GM23338 (cell line): ENCODE measurements around the gene TMEM38A. TPM values are rescaled to one million over a fixed set of nuclear protein-coding genes. Genes with fewer than 3 reads are reported as not detected.
"Not testable (repeated sequence)": the region's sequence is repeated elsewhere in the genome, so short reads cannot be mapped to it uniquely, and the experiment has no call there.

Experiments used
- ATAC-seq: fragments of 200-7000 bp; cut with Tn5 transposase; 3 replicates; pipeline ENCODE4 v1.9.1; 2020
- DNase-seq: peaks from one replicate; pipeline ENCODE4 v3.0.0-alpha.2; 2015; ENCODE audit warnings: low spot score
- H2AFZ ChIP-seq: fragments of 200-600 bp; sonication (generic); 2 replicates; pipeline ENCODE4 v1.8.0; 2016; ENCODE audit warnings: antibody characterized with exemption, mild to moderate bottlenecking, moderate library complexity
- H3F3A ChIP-seq: fragments of 200-600 bp; sonication (generic); replicated peaks from 2 replicates; pipeline ENCODE4 v1.8.0; 2017; ENCODE audit warnings: antibody characterized with exemption, mixed run types, low read depth
- H3K27ac ChIP-seq: fragments of 200-600 bp; sonication (generic); 2 replicates; pipeline ENCODE4 v1.6.1; 2016; ENCODE audit warnings: low read depth
- H3K27me3 ChIP-seq: fragments of 200-600 bp; sonication (generic); 2 replicates; pipeline ENCODE4 v1.8.0; 2016; ENCODE audit warnings: mild to moderate bottlenecking, mixed run types, moderate library complexity; ENCODE audit not compliant: insufficient read depth
- H3K36me3 ChIP-seq: fragments of 200-600 bp; sonication (generic); 2 replicates; pipeline ENCODE4 v1.8.0; 2016; ENCODE audit warnings: mild to moderate bottlenecking; ENCODE audit not compliant: insufficient read depth
- H3K4me1 ChIP-seq: fragments of 200-600 bp; sonication (generic); 2 replicates; pipeline ENCODE4 v1.8.0; 2016; ENCODE audit warnings: mild to moderate bottlenecking, moderate library complexity; ENCODE audit not compliant: insufficient read depth
- H3K4me2 ChIP-seq: fragments of 200-600 bp; sonication (generic); 2 replicates; pipeline ENCODE4 v1.7.1; 2017; ENCODE audit warnings: mixed run types
- H3K4me3 ChIP-seq: fragments of 200-600 bp; sonication (generic); 2 replicates; pipeline ENCODE4 v1.6.1; 2016; ENCODE audit warnings: mixed run types
- H3K79me2 ChIP-seq: fragments of 200-600 bp; sonication (generic); replicated peaks from 2 replicates; pipeline ENCODE4 v1.8.0; 2017; ENCODE audit warnings: mild to moderate bottlenecking; ENCODE audit not compliant: insufficient read depth
- H3K9me2 ChIP-seq: fragments of 200-600 bp; sonication (generic); 2 replicates; pipeline ENCODE4 v1.8.0; 2017; ENCODE audit not compliant: insufficient read depth
- H4K20me1 ChIP-seq: fragments of 200-600 bp; sonication (generic); replicated peaks from 2 replicates; pipeline ENCODE4 v1.8.0; 2017; ENCODE audit warnings: mild to moderate bottlenecking; ENCODE audit not compliant: insufficient read depth
- H3K27ac Mint-ChIP-seq: 2 replicates; pipeline ENCODE4 v1.8.0; 2020; ENCODE audit warnings: inconsistent platforms, mild to moderate bottlenecking, moderate library complexity, mixed read lengths
- H3K27me3 Mint-ChIP-seq: 3 replicates; pipeline ENCODE4 v1.8.0; 2022; ENCODE audit warnings: low read depth, mild to moderate bottlenecking, moderate library complexity, mixed read lengths, inconsistent platforms; ENCODE audit not compliant: insufficient read depth, poor library complexity
- H3K36me3 Mint-ChIP-seq: 3 replicates; pipeline ENCODE4 v1.8.0; 2021; ENCODE audit warnings: low read depth, mild to moderate bottlenecking, inconsistent platforms, moderate library complexity, mixed read lengths
- H3K4me1 Mint-ChIP-seq: 3 replicates; pipeline ENCODE4 v1.8.0; 2020; ENCODE audit warnings: mild to moderate bottlenecking, inconsistent platforms, mixed read lengths
- H3K4me3 Mint-ChIP-seq: 3 replicates; pipeline ENCODE4 v1.8.0; 2021; ENCODE audit warnings: moderate library complexity, mild to moderate bottlenecking, inconsistent platforms, mixed read lengths
- H3K9me3 Mint-ChIP-seq: 3 replicates; pipeline ENCODE4 v1.8.0; 2020; ENCODE audit warnings: moderate library complexity, mild to moderate bottlenecking, inconsistent platforms, mixed read lengths
- EZH2phosphoT487 ChIP-seq: fragments of 200-600 bp; sonication (generic); IDR thresholded peaks from one replicate; pipeline ENCODE4 v1.8.1; 2018; ENCODE audit warnings: antibody characterized with exemption; ENCODE audit not compliant: unreplicated experiment
- JUNB ChIP-seq: IDR thresholded peaks from one replicate; pipeline ENCODE4 v1.6.1; 2016; ENCODE audit warnings: antibody characterized with exemption; ENCODE audit not compliant: unreplicated experiment
- POLR2AphosphoS5 ChIP-seq: IDR thresholded peaks from 2 replicates; pipeline ENCODE4 v1.6.1; 2016; ENCODE audit warnings: antibody characterized with exemption, low read depth
- STAT1 ChIP-seq: IDR thresholded peaks from one replicate; pipeline ENCODE4 v1.6.1; 2016; ENCODE audit warnings: antibody characterized with exemption; ENCODE audit not compliant: unreplicated experiment
- ZNF462 ChIP-seq: fragments of 250-450 bp; sonication (Bioruptor Pico); IDR thresholded peaks from 2 replicates; pipeline ENCODE4 v1.5.0; 2020; ENCODE audit warnings: mild to moderate bottlenecking, moderate library complexity
- polyA plus RNA-seq: library from polyadenylated mRNA; unstranded; fragments of >200 nt; fragmentation: Nextera tagmentation; extraction: Ambion mirVana; gene quantifications from 2 replicates; pipeline ENCODE4 v1.2.1, GENCODE V29; 2016
- total RNA-seq: library from RNA; depleted of rRNA; stranded (reverse); fragments of >200 nt; shearing (Covaris generic); gene quantifications from 2 replicates; pipeline ENCODE4 v1.2.3, GENCODE V29; 2014
- TF ChIP-seq, protein P1 (sequence below): IDR thresholded peaks from one replicate; pipeline ENCODE4 v1.6.1; 2018; ENCODE audit warnings: antibody characterized with exemption; ENCODE audit not compliant: unreplicated experiment

Gene TMEM38A
- total and polyA plus RNA-seq, 2 experiments from 2014 or later: 5.9 to 14.1 TPM

DNA sequence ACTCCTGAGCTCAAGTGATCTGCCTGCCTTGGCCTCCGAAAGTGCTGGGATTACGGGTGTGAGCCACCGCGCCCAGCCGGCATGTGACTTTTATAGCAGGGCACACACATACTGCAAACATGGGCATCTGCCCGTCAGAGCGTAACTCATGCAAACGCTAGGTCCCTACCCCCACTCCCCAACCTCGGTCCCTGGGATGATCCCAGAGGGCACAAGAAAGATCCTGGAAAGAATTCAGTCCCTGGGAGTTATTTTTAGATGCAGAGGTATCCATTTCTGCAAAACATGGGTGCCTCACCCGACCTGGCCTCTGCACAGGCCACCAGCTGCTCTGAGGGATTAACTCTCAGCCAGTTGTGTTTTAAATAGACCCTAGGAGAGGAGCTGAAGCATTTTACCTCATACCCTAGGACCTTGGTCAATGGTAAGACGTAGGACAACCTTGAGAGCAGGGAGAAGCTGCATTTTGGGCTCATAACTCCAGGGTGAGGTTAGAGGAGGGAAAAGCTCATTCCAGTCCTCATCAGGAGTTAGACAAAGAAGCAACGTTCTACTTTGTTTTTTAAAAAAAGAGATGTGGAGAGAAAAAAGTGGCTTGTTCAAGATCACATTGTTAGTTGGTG, 10.8 kb downstream of the TMEM38A start (continued):
- TF ChIP-seq ZNF462 (CRISPR knock-in tag) (no peak), JUNB (no peak), POLR2AphosphoS5 (no peak)

GRCh38 chr19:16673231-16673630, 12.3 kb downstream of the TMEM38A start:
- no peaks in the 10 kb centered on the region for H3K4me1 Mint-ChIP-seq
- H3K36me3 ChIP-seq: no peaks in the 10 kb centered on the region
- no peak overlapping the region for H3K4me3 Mint-ChIP-seq
- no peaks in the 10 kb centered on the region for H3K27me3 ChIP-seq
- DNase-seq (no peak), ATAC-seq (no peak)
- H3K27me3 Mint-ChIP-seq: no peaks in the 10 kb centered on the region
- peaks cover 6% of the 10 kb centered on the region; the same call in 1 of the 2 replicates for H4K20me1 ChIP-seq
- no peak overlapping the region for H2AFZ ChIP-seq
- H3K4me1 ChIP-seq: no peaks in the 10 kb centered on the region
- H3F3A ChIP-seq: no peaks in the 10 kb centered on the region
- no peak overlapping the region for H3K27ac Mint-ChIP-seq
- no peak overlapping the region for H3K4me3 ChIP-seq
- H3K4me2 ChIP-seq: no peak overlapping the region
- no peaks in the 10 kb centered on the region for H3K9me2 ChIP-seq
- H3K9me3 Mint-ChIP-seq: no peaks in the 10 kb centered on the region
- no peak for TF ChIP-seq STAT1
- no peak for TF ChIP-seq EZH2phosphoT487
- TF ChIP-seq, protein P1, sequence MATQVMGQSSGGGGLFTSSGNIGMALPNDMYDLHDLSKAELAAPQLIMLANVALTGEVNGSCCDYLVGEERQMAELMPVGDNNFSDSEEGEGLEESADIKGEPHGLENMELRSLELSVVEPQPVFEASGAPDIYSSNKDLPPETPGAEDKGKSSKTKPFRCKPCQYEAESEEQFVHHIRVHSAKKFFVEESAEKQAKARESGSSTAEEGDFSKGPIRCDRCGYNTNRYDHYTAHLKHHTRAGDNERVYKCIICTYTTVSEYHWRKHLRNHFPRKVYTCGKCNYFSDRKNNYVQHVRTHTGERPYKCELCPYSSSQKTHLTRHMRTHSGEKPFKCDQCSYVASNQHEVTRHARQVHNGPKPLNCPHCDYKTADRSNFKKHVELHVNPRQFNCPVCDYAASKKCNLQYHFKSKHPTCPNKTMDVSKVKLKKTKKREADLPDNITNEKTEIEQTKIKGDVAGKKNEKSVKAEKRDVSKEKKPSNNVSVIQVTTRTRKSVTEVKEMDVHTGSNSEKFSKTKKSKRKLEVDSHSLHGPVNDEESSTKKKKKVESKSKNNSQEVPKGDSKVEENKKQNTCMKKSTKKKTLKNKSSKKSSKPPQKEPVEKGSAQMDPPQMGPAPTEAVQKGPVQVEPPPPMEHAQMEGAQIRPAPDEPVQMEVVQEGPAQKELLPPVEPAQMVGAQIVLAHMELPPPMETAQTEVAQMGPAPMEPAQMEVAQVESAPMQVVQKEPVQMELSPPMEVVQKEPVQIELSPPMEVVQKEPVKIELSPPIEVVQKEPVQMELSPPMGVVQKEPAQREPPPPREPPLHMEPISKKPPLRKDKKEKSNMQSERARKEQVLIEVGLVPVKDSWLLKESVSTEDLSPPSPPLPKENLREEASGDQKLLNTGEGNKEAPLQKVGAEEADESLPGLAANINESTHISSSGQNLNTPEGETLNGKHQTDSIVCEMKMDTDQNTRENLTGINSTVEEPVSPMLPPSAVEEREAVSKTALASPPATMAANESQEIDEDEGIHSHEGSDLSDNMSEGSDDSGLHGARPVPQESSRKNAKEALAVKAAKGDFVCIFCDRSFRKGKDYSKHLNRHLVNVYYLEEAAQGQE: no peak
- H3K79me2 ChIP-seq: 0 out of 2 replicates have a peak, but pooled peaks cover 2% of the 10 kb centered on the region
- H3K27ac ChIP-seq: no peak overlapping the region
- no peaks in the 10 kb centered on the region for H3K36me3 Mint-ChIP-seq

- not testable (repeated sequence) for ATAC-seq, H3K4me1 ChIP-seq, H3K27me3 Mint-ChIP-seq, H3F3A ChIP-seq, H3K27ac ChIP-seq, H3K4me3 Mint-ChIP-seq, H3K27me3 ChIP-seq, H3K36me3 Mint-ChIP-seq, H3K36me3 ChIP-seq, H3K4me1 Mint-ChIP-seq, H4K20me1 ChIP-seq, H3K79me2 ChIP-seq, H3K9me2 ChIP-seq, H3K4me2 ChIP-seq, H3K9me3 Mint-ChIP-seq, H3K27ac Mint-ChIP-seq, DNase-seq, H3K4me3 ChIP-seq, H2AFZ ChIP-seq
These were observed 12.9 kb downstream of the TMEM38A start for GRCh38 chr19:16673839-16674238.
